Measurements from ENCODE around the gene GLRX5.

GRCh38 chr14:95494456-95494855 lies 40.4 kb upstream of the GLRX5 start:
- TF ChIP-seq CTCF (IDR thresholded peaks at IDR 0.05) (no peak), MYC (IDR thresholded peaks at IDR 0.05; ENCODE audit: borderline replicate concordance, low read length) (no peak), POLR2A (IDR thresholded peaks at IDR 0.05; ENCODE audit: low read length) (no peak), EP300 (IDR thresholded peaks at IDR 0.05) (no peak), USF2 (IDR thresholded peaks at IDR 0.05) (no peak)
